ENCODE measurements around the gene MORN1.

DNA sequence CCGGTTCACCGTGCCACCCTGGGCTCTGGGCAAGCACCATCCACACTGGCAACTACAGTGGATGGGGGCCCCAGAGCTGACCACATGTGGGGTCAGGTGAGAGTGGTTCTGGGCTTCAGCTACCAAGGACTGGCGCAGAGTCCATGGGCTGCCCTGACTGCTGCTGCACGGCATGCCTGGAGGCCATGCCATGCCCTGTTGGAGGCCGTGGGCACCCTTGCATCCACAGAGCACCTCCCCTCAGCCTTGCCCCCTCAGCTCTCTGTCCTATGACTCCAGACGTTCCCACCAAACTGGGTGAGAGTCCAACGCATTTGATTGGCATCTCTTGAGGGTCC, 15.5 kb downstream of the MORN1 start:
- TF ChIP-seq, protein P1, sequence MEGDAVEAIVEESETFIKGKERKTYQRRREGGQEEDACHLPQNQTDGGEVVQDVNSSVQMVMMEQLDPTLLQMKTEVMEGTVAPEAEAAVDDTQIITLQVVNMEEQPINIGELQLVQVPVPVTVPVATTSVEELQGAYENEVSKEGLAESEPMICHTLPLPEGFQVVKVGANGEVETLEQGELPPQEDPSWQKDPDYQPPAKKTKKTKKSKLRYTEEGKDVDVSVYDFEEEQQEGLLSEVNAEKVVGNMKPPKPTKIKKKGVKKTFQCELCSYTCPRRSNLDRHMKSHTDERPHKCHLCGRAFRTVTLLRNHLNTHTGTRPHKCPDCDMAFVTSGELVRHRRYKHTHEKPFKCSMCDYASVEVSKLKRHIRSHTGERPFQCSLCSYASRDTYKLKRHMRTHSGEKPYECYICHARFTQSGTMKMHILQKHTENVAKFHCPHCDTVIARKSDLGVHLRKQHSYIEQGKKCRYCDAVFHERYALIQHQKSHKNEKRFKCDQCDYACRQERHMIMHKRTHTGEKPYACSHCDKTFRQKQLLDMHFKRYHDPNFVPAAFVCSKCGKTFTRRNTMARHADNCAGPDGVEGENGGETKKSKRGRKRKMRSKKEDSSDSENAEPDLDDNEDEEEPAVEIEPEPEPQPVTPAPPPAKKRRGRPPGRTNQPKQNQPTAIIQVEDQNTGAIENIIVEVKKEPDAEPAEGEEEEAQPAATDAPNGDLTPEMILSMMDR (IDR thresholded peaks at IDR 0.05; ENCODE audit: poor library complexity, severe bottlenecking) = no peak
- TF ChIP-seq, protein P2, sequence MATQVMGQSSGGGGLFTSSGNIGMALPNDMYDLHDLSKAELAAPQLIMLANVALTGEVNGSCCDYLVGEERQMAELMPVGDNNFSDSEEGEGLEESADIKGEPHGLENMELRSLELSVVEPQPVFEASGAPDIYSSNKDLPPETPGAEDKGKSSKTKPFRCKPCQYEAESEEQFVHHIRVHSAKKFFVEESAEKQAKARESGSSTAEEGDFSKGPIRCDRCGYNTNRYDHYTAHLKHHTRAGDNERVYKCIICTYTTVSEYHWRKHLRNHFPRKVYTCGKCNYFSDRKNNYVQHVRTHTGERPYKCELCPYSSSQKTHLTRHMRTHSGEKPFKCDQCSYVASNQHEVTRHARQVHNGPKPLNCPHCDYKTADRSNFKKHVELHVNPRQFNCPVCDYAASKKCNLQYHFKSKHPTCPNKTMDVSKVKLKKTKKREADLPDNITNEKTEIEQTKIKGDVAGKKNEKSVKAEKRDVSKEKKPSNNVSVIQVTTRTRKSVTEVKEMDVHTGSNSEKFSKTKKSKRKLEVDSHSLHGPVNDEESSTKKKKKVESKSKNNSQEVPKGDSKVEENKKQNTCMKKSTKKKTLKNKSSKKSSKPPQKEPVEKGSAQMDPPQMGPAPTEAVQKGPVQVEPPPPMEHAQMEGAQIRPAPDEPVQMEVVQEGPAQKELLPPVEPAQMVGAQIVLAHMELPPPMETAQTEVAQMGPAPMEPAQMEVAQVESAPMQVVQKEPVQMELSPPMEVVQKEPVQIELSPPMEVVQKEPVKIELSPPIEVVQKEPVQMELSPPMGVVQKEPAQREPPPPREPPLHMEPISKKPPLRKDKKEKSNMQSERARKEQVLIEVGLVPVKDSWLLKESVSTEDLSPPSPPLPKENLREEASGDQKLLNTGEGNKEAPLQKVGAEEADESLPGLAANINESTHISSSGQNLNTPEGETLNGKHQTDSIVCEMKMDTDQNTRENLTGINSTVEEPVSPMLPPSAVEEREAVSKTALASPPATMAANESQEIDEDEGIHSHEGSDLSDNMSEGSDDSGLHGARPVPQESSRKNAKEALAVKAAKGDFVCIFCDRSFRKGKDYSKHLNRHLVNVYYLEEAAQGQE (IDR thresholded peaks at IDR 0.05; ENCODE audit: borderline replicate concordance) = no peak
- TF ChIP-seq TAF1 (IDR thresholded peaks at IDR 0.05; ENCODE audit: low read depth) (no peak), POLR2AphosphoS5 (IDR thresholded peaks at IDR 0.05) (no peak), RAD21 (conservative IDR thresholded peaks at IDR 0.05) (no peak), EP300 (conservative IDR thresholded peaks at IDR 0.05; ENCODE audit: poor library complexity, severe bottlenecking) (no peak), EZH2 (IDR thresholded peaks at IDR 0.05; ENCODE audit: borderline replicate concordance, insufficient read depth, low read length, poor library complexity, severe bottlenecking) (no peak)

All from neural cell (in vitro differentiated cells).